ENCODE data around the gene GLOD5.

DNA sequence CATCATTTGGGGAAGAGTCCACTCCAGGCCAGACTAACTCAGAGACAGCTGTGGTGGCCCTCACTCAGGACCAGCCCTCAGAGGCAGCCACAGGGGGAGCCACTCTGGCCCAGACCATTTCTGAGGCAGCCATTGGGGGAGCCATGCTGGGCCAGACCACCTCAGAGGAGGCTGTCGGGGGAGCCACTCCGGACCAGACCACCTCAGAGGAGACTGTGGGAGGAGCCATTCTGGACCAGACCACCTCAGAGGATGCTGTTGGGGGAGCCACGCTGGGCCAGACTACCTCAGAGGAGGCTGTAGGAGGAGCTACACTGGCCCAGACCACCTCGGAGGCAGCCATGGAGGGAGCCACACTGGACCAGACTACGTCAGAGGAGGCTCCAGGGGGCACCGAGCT lies 61.5 kb downstream of the GLOD5 start:
- TF ChIP-seq, protein P1, sequence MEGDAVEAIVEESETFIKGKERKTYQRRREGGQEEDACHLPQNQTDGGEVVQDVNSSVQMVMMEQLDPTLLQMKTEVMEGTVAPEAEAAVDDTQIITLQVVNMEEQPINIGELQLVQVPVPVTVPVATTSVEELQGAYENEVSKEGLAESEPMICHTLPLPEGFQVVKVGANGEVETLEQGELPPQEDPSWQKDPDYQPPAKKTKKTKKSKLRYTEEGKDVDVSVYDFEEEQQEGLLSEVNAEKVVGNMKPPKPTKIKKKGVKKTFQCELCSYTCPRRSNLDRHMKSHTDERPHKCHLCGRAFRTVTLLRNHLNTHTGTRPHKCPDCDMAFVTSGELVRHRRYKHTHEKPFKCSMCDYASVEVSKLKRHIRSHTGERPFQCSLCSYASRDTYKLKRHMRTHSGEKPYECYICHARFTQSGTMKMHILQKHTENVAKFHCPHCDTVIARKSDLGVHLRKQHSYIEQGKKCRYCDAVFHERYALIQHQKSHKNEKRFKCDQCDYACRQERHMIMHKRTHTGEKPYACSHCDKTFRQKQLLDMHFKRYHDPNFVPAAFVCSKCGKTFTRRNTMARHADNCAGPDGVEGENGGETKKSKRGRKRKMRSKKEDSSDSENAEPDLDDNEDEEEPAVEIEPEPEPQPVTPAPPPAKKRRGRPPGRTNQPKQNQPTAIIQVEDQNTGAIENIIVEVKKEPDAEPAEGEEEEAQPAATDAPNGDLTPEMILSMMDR (IDR thresholded peaks at IDR 0.05), result no peak
- TF ChIP-seq EZH2 (IDR thresholded peaks at IDR 0.05) (no peak), EZH2phosphoT487 (IDR thresholded peaks at IDR 0.05) (no peak)

Measured in neural progenitor cell (in vitro differentiated cells).